Adrenal gland (tissue), 12 donors: ENCODE measurements around the gene NDUFV3. TPM values are rescaled to one million over a fixed set of nuclear protein-coding genes. Genes with fewer than 3 reads are reported as not detected.
A peak's percentile ranks its signal among the peaks of the same experiment; 100 is the strongest.
"Not testable (repeated sequence)": the region's sequence is repeated elsewhere in the genome, so short reads cannot be mapped to it uniquely, and the experiment has no call there.

Source experiments
- DNase-seq, 7 donors: peaks; one replicate each; pipeline ENCODE4 v3.0.0-alpha.2; 2019 to 2020
- H3K27ac ChIP-seq, 5 donors: fragments of 200-600 bp; sonication (generic) in 4 of 5; 1 replicate in 3 of 5; 2 replicates in 2 of 5; pipeline versions ENCODE4 v1.5.1 to v1.8.0; 2016 to 2020; ENCODE audit warnings: mild to moderate bottlenecking in 1 of 5
- H3K27me3 ChIP-seq: fragments of 200-600 bp; 2 replicates; pipeline ENCODE4 v1.8.0; 2021
- H3K36me3 ChIP-seq, 2 donors: fragments of 200-600 bp; replicated peaks in 1 of 2; 1 replicate in 1 of 2; 2 replicates in 1 of 2; pipeline versions ENCODE4 v1.5.1 to v1.8.0; 2018 to 2022
- H3K4me1 ChIP-seq, 2 donors: fragments of 200-600 bp; replicated peaks in 1 of 2; 1 replicate in 1 of 2; 2 replicates in 1 of 2; pipeline versions ENCODE4 v1.5.1 to v1.8.0; 2018 to 2021
- H3K4me3 ChIP-seq, 4 donors: fragments of 200-600 bp; sonication (generic) in 3 of 4; one replicate each; pipeline ENCODE4 v1.5.1; 2016 to 2018
- H3K9me3 ChIP-seq, 3 donors: fragments of 200-600 bp; sonication (generic) in 1 of 3; replicated peaks in 1 of 3; 1 replicate in 2 of 3; 2 replicates in 1 of 3; pipeline versions ENCODE4 v1.5.1 to v1.8.0; 2016 to 2021
- CTCF ChIP-seq, 6 experiments: fragments of 450-650 bp in 4 of 6; fragments of 200-600 bp in 2 of 6; sonication (generic) in 1 of 6; IDR thresholded peaks; 1 replicate in 5 of 6; 2 replicates in 1 of 6; pipeline versions ENCODE4 v1.5.1 to v1.8.0; 2016 to 2021; ENCODE audit warnings: antibody characterized with exemption in 6 of 6, mild to moderate bottlenecking in 2 of 6, moderate library complexity in 1 of 6
- POLR2A ChIP-seq, 2 donors: fragments of 450-650 bp; IDR thresholded peaks; one replicate each; pipeline ENCODE4 v1.6.1; 2017; ENCODE audit warnings: antibody characterized with exemption in 2 of 2, mild to moderate bottlenecking in 2 of 2, moderate library complexity in 1 of 2
- WGBS, 4 donors: extraction: QIAGEN DNeasy Blood & Tissue Kit in 2 of 4; methylation state at CpG; one replicate each; pipeline versions ENCODE4 v1.1.5 to v1.1.7; 2013 to 2017; 5-methylcytosine and 5-hydroxymethylcytosine counted together
- intact Hi-C, 2 donors: fragments of 100-400 bp; cut with DNase I; formaldehyde crosslinking; loops; one replicate each; pipeline versions ENCODE4 v1.14.1 to v1.15.0; 2022 to 2023
- polyA plus RNA-seq, 3 donors: library from polyadenylated mRNA; stranded (reverse); fragments of 200-250 nt in 2 of 3; fragments of 350-450 nt in 1 of 3; fragmentation: Illumina TruSeq in 1 of 3; extraction: RNeasy Lipid Tissue Mini Kit (QIAGEN cat#74804) in 1 of 3; gene quantifications; one replicate each; pipeline ENCODE4 v1.2.3, GENCODE V29; 2013 to 2014
- total RNA-seq, 9 donors: library from RNA; depleted of rRNA in 4 of 9; stranded (reverse); fragments of >200 nt in 4 of 9; fragments of 120-200 nt in 1 of 9; fragmentation: NEBNext Ultra II Directional in 1 of 9; extraction: Animal tissue kit (Norgen Biotek cat#: 25700) in 1 of 9; gene quantifications; one replicate each; pipeline versions ENCODE4 v1.1.0 to v1.2.4, GENCODE V29; 2013 to 2023
- donor health status: healthy with polysubstance abuse.
- donor health status: Bipolar disorder and iron deficiency.
- donor health status: DM: yes; HTN: yes; CAD: no.
- donor health status: DM: no; HTN: no; CAD: no.
- donor health status: DM: no; HTN: no; CAD: no.
- donor health status: DM: yes; HTN: yes; CAD: no.

NDUFV3 gene
- total and polyA plus RNA-seq, 12 donors: 30.4 to 43.5 (median 36.1) TPM

- Histone ChIP-seq H3K36me3 (no peaks in the 10 kb centered on the region), H3K9me3 (no peaks in the 10 kb centered on the region), H3K27me3 (no peaks in the 10 kb centered on the region), H3K4me1 (peaks cover 0 to 5% of the 10 kb centered on the region in 2 donors), H3K4me3 (no peak overlapping the region), H3K27ac (no peak overlapping the region)
- TF ChIP-seq POLR2A (IDR thresholded peaks at IDR 0.05): no peak
- no peak for TF ChIP-seq CTCF (IDR thresholded peaks at IDR 0.05)
- no peak for DNase-seq
- intact Hi-C loops: loop anchor here in 1 of 2 donors (10.0 kb wide), 1 partner anchor 53 kb away; no protein-coding TSS in a partner anchor
- WGBS, 4 donors: 69 to 95% (median 77%) methylated on average over 6 of the region's 6 CpGs
Measured at GRCh38 chr21:42942244-42942643, 49.1 kb downstream of the NDUFV3 start.

GRCh38 chr21:42949094-42949755, 56.1 kb downstream of the NDUFV3 start:
- H3K4me3 ChIP-seq, H3K9me3 ChIP-seq, H3K36me3 ChIP-seq, H3K27me3 ChIP-seq, H3K27ac ChIP-seq, DNase-seq, H3K4me1 ChIP-seq: not testable (repeated sequence)
- intact Hi-C loops: loop anchor here in 1 of 2 donors (10.0 kb wide), 1 partner anchor 46 kb away; no protein-coding TSS in a partner anchor
- WGBS, 4 donors: 85 to 94% (median 91%) methylated on average over 13 of the region's 13 CpGs

- DNase-seq, H3K27me3 ChIP-seq, H3K9me3 ChIP-seq, H3K4me3 ChIP-seq, H3K4me1 ChIP-seq, H3K36me3 ChIP-seq, intact Hi-C loops, H3K27ac ChIP-seq: not testable (repeated sequence)
- WGBS, 4 donors: 93 to 97% (median 95%) methylated on average over 9 of the region's 9 CpGs
Measured at GRCh38 chr21:42951193-42951592, 58.1 kb downstream of the NDUFV3 start.

GRCh38 chr21:42956824-42957630, 63.9 kb downstream of the NDUFV3 start:
- no peak overlapping the region for H3K4me3 ChIP-seq
- no peaks in the 10 kb centered on the region for H3K9me3 ChIP-seq
- TF ChIP-seq POLR2A (IDR thresholded peaks at IDR 0.05): no peak
- no peak for TF ChIP-seq CTCF (IDR thresholded peaks at IDR 0.05)
- H3K27me3 ChIP-seq: no peaks in the 10 kb centered on the region
- peak in 1 of 7 donors; percentile 14 for DNase-seq
- no peaks in the 10 kb centered on the region for H3K4me1 ChIP-seq
- no peak overlapping the region for H3K27ac ChIP-seq
- no peaks in the 10 kb centered on the region for H3K36me3 ChIP-seq
- 85 to 95% (median 90%) methylated on average over 13 of the region's 13 CpGs for WGBS, 4 donors
- intact Hi-C loops: no loop called here

GRCh38 chr21:42958122-42958521, 65.0 kb downstream of the NDUFV3 start:
- H3K4me3 ChIP-seq, H3K4me1 ChIP-seq, H3K27me3 ChIP-seq, intact Hi-C loops, H3K9me3 ChIP-seq, H3K27ac ChIP-seq, H3K36me3 ChIP-seq: not testable (repeated sequence)
- 74 to 77% (median 76%) methylated on average over 6 of the region's 6 CpGs for WGBS, 4 donors
- peak in 1 of 7 donors; percentile 10 for DNase-seq
